ENCODE data around the gene PCYT2. TPM values are rescaled to one million over a fixed set of nuclear protein-coding genes. Genes with fewer than 3 reads are reported as not detected.

PCYT2 gene
- total RNA-seq, 1 donor from 2014 or later = 28.9 TPM

- DNase-seq (ENCODE audit: low spot score in 2 of 2) (peak; percentile 100), FAIRE-seq (peak; percentile 94)
Observed at GRCh38 chr17:81860756-81861568, 50.2 kb downstream of the PCYT2 start.

DNA sequence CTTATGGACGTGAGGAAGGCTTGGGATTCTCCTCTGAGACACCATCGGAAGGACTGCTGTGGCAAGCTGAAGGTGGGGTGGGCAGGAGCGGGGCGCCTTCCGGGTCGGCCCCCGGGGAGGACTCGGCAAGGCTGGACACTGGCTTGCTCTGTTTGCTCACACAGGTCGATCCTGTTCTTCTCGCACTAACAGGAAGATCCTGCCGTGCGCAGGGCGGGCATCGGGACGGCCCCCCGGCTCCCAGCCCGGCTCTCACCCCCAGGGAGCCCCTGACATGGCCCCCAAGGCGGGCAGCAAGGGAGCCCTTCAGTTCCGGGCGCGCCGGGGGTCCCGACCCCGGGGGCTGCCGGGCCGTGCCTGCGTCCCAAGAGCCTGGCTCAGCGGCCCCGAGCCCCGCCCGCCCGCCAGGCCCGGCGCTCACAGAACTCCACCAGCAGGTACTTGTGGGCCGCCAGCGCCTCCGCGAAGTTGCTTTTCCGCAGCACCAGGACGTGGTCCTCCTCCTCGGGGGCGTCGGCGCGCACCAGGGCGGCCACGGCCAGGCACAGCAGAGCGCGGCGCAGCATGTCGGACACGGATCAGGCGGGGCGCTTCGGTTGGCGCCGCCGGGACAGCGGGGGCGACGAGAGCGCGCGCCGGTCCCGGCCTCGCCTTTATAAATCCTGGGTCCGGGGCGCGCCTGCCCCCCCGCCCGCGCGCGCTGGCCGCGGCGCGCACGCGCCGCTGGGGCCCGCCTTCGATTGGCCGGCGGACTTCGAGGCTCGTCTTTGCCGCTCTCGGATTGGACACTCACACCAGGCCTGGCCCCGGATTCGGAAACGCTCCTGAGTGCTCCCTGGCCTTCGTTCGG, 51.1 kb downstream of the PCYT2 start, which contains the start of gene P4HB:
TSS of gene P4HB (minus strand) at position 630 of the 850 bp plus-strand sequence. CDS start at position 566, 64 bp downstream.
- DNase-seq (ENCODE audit: low spot score in 2 of 2) (peak in 1 of 2 donors; percentile 100), FAIRE-seq (no peak)

- DNase-seq (ENCODE audit: low spot score in 2 of 2) = no peak
- no peak for FAIRE-seq
Observed at GRCh38 chr17:81858967-81859905, 52.0 kb downstream of the PCYT2 start.

GRCh38 chr17:81858170-81858966, 52.8 kb downstream of the PCYT2 start:
- no peak for FAIRE-seq

DNA sequence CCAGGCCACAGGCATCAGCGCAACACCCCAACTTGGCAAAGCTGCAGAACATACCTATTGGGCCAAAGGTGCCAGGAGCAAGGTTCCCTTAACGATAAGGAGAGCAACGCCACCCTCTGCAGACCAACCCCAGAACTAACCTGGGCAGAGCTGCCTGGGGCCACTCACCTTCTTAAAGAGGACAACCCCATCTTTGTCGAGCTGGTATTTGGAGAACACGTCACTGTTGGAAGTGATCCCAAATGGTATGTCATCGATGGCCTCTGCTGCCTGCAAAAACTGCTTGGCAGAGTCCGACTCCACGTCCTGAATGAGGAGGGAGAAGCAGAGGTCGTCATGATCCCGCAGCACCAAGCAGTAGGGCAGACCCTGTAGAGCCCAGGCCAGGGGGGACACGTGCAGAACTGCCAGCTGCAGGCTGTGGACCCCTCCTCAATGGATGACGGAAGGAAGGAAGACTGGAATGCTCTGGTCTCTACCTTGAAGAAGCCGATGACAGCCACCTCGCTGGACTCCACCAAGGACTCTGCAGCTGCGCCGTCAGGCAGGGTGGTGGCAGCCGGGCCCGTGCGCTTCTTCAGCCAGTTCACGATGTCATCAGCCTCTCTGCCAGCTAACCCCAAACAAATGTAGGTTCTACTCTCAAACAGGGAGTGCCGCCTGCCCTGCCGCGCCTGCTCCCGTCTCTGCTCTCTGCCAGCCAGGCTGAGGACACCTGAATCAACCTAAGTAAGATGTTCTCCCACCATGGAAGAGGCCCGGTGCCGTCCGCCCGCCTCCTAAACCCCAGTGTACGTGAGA, 56.0 kb downstream of the PCYT2 start:
- DNase-seq (ENCODE audit: low spot score in 2 of 2) (no peak), FAIRE-seq (no peak)

More at GRCh38 chr17:81858170-81858966, 52.8 kb downstream of the PCYT2 start:
- no peak for DNase-seq (ENCODE audit: low spot score in 2 of 2)

GRCh38 chr17:81852237-81852636, 59.0 kb downstream of the PCYT2 start:
- FAIRE-seq (no peak), DNase-seq (ENCODE audit: low spot score in 2 of 2) (no peak)

DNA sequence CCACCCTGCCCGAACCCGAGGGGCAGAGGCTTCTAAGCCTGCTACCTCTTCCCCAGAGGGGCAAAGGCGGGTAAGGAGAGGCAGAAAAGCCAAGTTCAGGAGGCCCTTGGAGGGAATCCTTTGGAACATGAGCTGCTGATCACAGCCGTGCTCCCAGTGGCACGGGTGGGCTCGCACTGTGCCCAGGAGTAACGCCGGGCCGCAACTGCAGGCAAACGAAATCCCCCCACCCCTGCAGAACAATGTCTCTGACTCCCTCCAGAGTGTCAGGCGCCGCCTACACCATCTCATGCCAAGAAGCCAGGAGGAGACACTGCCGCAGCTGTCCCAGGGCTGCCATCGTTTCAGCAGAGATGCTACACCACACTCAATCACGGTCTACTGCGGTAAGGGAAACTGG, 59.8 kb downstream of the PCYT2 start:
- no peak for FAIRE-seq
- no peak for DNase-seq (ENCODE audit: low spot score in 2 of 2)

Other genes starting within 250 kb of the PCYT2 start
- 8.2 TPM for gene OXLD1, start 244.8 kb downstream of the PCYT2 start, total RNA-seq
- 6.1 TPM for gene CCDC137, start 244.7 kb downstream of the PCYT2 start, total RNA-seq
- 40.4 TPM for gene ARL16, start 227.6 kb downstream of the PCYT2 start, total RNA-seq
- gene HGS, start 227.4 kb downstream of the PCYT2 start, total RNA-seq = 44.4 TPM
- gene MRPL12, start 208.0 kb downstream of the PCYT2 start, total RNA-seq = 4.9 TPM
- gene SLC25A10, start 199.1 kb downstream of the PCYT2 start, total RNA-seq = 4.9 TPM
- not detected for gene GCGR, start 107.2 kb downstream of the PCYT2 start, total RNA-seq
- gene MCRIP1, start 78.1 kb downstream of the PCYT2 start, total RNA-seq = 86.4 TPM
- gene PPP1R27, start 76.3 kb downstream of the PCYT2 start, total RNA-seq = not detected
- gene P4HB, start 50.9 kb downstream of the PCYT2 start, total RNA-seq = 66.0 TPM
- 22.4 TPM for gene ARHGDIA, start 40.1 kb downstream of the PCYT2 start, total RNA-seq
- gene ALYREF, start 19.8 kb downstream of the PCYT2 start, total RNA-seq = 92.1 TPM
- 60.3 TPM for gene ANAPC11, start 19.7 kb downstream of the PCYT2 start, total RNA-seq
- 1.2 TPM for gene NPB, start 9.2 kb downstream of the PCYT2 start, total RNA-seq
- gene SIRT7, start 6.8 kb upstream of the PCYT2 start, total RNA-seq = 8.6 TPM
- gene MAFG, start 16.3 kb upstream of the PCYT2 start, total RNA-seq = 13.9 TPM
- 15.9 TPM for gene PYCR1, start 25.9 kb upstream of the PCYT2 start, total RNA-seq
- gene MYADML2, start 35.8 kb upstream of the PCYT2 start, total RNA-seq = 0.41 TPM
- gene NOTUM, start 49.8 kb upstream of the PCYT2 start, total RNA-seq = under 0.01 TPM
- gene ASPSCR1, start 66.2 kb upstream of the PCYT2 start, total RNA-seq = 13.5 TPM
- gene CENPX, start 111.5 kb upstream of the PCYT2 start, total RNA-seq = 31.0 TPM
- 14.3 TPM for gene LRRC45, start 111.9 kb upstream of the PCYT2 start, total RNA-seq
- 110 TPM for gene RAC3, start 120.3 kb upstream of the PCYT2 start, total RNA-seq
- 25.7 TPM for gene DCXR, start 126.3 kb upstream of the PCYT2 start, total RNA-seq
- 21.2 TPM for gene RFNG, start 140.4 kb upstream of the PCYT2 start, total RNA-seq
- gene GPS1, start 140.5 kb upstream of the PCYT2 start, total RNA-seq = 73.8 TPM
- gene DUS1L, start 154.4 kb upstream of the PCYT2 start, total RNA-seq = 18.8 TPM
- 92.1 TPM for gene FASN, start 186.8 kb upstream of the PCYT2 start, total RNA-seq

Data from frontal cortex (tissue), 4 donors.